ENCODE results near the gene KCTD3.

- TF ChIP-seq CTCF (conservative IDR thresholded peaks at IDR 0.05) (no peak), ZFX (IDR thresholded peaks at IDR 0.05) (no peak)
These were observed 100.7 kb downstream of the KCTD3 start for GRCh38 chr1:215667761-215668160.

Data from C4-2B (cell line).